ENCODE data around the gene CORO7.

The CORO7 gene

DNA sequence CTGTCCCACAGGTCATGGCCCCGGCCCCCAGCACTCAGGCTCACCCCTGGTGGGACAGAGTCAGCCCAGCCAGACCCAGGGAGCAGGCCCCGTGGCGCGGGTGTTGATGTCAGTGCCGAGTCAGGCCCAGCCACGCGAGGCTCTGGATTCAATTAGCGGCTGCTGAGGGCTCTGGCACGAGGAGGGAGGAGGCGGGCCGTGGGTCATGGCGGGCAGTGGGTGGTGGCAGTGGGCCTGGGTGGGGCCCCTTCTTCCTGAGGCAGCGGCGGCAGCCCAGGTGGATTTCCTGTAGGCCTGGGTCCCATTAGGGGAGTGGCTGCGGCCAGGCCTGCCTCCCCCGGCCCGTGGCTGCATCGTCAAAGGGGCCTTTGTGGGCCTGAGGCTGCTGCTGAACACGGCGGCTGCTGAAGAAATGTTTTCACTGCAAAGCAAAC lies 31.9 kb downstream of the CORO7 start:
- DNase-seq (ENCODE audit: low read depth, low spot score): no peak

DNA sequence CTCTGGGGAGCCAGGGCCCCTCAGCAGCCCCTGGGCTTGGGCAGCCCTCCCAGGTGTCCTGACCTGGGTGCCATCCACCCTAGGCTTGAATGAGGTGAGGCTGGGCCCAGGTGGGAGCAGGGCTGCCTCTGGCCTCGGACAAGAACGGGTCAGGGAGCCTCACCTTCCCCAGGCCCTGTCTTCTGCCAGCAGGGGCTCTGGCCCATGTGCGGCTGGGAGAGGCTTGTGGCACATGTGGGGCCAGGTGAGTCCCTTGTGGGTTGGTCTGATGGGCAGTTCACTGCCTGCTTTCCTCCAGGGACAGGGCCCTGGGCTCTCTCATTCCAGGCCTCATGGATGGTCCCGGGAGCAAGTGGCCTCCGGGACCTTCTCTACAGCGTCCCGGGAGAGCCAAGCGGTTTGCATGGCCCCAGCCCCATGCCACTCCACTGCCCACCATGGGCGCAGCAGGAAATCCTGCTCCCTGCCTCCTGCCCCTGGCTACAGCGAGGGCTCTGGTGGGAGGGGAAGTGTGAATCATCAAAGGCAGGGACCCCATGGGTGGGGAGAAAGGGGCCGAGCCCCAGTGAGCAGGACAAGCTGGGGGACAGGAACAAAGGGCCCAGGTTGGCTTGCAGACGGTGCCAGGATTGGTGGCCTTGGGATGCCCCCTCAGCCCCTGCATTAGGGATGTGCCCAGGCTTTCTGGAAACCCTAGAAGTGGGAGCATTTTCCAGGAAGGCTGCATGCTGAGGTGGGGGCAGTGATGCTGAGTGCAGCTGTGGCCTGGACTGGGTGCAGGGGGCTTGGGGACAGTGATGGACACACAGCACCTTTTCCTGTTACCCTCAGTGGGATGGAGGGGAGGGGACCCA lies 32.6 kb downstream of the CORO7 start:
- DNase-seq (ENCODE audit: low read depth, low spot score): no peak

DNA sequence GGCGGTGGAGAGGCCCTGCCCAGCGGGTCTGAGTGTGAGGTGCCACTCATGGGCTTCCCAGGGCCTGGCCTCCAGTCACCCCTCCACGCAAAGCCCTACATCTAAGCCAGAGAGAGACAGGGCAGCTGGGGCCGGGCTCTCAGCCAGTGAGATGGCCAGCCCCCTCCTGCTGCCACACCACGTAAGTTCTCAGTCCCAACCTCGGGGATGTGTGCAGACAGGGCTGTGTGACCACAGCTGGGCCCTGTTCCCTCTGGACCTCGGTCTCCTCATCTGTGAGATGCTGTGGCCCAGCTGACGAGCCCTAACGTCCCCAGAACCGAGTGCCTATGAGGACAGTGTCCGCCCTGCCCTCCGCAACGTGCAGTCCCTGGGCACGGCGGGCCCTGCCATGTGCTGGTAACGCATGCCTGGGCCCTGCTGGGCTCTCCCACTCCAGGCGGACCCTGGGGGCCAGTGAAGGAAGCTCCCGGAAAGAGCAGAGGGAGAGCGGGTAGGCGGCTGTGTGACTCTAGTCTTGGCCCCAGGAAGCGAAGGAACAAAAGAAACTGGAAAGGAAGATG lies 33.5 kb downstream of the CORO7 start:
- DNase-seq (ENCODE audit: low read depth, low spot score): no peak

DNA sequence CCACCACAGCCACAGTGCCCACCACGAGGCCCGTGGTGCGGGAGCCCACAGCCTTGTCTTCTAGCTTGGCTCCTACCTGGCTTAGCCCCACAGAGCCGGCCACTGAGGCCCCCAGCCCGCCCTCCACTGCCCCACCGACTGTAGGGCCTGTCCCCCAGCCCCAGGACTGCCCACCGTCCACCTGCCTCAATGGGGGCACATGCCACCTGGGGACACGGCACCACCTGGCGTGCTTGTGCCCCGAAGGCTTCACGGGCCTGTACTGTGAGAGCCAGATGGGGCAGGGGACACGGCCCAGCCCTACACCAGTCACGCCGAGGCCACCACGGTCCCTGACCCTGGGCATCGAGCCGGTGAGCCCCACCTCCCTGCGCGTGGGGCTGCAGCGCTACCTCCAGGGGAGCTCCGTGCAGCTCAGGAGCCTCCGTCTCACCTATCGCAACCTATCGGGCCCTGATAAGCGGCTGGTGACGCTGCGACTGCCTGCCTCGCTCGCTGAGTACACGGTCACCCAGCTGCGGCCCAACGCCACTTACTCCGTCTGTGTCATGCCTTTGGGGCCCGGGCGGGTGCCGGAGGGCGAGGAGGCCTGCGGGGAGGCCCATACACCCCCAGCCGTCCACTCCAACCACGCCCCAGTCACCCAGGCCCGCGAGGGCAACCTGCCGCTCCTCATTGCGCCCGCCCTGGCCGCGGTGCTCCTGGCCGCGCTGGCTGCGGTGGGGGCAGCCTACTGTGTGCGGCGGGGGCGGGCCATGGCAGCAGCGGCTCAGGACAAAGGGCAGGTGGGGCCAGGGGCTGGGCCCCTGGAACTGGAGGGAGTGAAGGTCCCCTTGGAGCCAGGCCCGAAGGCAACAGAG lies 34.2 kb downstream of the CORO7 start:
- no peak for DNase-seq (ENCODE audit: low read depth, low spot score)

DNA sequence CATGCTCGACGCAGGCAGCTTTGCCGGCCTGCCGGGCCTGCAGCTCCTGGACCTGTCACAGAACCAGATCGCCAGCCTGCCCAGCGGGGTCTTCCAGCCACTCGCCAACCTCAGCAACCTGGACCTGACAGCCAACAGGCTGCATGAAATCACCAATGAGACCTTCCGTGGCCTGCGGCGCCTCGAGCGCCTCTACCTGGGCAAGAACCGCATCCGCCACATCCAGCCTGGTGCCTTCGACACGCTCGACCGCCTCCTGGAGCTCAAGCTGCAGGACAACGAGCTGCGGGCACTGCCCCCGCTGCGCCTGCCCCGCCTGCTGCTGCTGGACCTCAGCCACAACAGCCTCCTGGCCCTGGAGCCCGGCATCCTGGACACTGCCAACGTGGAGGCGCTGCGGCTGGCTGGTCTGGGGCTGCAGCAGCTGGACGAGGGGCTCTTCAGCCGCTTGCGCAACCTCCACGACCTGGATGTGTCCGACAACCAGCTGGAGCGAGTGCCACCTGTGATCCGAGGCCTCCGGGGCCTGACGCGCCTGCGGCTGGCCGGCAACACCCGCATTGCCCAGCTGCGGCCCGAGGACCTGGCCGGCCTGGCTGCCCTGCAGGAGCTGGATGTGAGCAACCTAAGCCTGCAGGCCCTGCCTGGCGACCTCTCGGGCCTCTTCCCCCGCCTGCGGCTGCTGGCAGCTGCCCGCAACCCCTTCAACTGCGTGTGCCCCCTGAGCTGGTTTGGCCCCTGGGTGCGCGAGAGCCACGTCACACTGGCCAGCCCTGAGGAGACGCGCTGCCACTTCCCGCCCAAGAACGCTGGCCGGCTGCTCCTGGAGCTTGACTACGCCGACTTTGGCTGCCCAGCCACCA lies 35.1 kb downstream of the CORO7 start:
- DNase-seq (ENCODE audit: low read depth, low spot score): no peak

DNA sequence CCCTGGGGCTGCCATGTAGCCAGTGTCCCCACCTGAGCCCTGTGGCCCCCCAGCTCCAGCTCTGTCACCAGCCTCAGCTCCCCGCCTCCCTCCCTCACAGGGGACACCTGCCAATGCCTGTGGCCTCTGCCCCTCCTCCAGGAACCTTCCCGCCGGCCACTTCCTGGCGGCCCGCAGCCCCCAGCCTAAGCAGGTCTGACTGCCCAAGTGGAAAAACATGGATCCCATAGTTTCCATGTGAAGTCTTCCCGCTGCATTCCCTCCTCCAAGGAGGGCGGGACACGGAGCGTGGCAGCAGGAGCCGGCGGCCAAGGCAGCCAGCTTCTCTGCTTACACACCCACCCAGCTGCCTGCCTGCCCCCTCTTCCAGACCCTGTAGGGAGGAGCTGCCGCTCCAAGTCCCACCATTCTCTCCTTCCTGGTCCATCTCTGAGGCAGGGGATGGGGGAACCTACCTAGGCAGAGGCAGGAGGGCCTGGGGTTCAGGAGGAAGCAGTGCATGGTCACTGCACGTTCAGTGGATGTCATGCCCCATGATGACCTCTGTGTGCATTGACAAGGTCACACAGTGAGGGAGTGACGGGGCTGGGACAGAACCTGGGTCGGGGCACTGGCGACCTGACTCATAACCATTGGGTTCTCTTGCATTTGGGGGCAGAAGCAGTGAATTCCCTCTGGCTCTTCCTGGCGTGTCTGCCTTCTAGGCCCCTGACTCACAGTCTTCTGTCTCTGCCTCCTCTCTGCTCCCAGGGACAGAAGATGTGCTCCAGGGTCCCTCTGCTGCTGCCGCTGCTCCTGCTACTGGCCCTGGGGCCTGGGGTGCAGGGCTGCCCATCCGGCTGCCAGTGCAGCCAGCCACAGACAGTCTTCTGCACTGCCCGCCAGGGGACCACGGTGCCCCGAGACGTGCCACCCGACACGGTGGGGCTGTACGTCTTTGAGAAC lies 36.0 kb downstream of the CORO7 start:
- DNase-seq (ENCODE audit: low read depth, low spot score): no peak

DNA sequence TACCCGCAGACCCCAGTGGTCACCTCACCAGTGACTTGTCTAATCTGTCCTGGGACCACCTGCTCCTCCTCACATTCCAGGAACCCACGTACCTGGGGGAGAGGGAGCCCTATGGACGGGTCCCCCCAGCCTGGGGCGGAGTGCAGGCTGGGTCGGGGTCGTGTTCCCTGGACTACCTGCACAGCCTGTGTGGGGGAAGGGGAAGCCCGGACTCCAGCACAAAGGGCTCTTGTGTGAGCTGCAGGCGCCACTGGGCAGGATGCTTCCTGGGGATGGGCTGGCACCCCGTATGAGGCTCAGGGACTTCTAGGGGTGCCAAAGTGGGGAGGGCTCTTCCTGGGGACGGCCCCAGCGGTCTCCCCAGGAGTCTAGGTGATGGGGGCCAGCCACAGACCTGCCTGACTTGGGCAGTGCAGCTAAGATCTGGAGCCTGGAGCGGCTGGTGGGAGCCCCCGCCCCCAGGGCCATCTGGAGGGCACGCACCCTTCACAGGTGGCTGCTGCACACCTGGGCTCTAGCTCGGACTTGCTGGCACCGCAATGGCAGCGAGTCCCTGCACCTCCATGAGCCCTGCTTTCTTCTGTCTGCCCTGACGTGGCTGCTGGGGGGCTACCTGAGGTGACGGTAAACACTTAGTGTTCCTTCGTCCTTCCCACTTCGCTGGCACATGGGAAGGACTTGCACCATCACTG lies 37.3 kb downstream of the CORO7 start:
- DNase-seq (ENCODE audit: low read depth, low spot score): no peak

DNA sequence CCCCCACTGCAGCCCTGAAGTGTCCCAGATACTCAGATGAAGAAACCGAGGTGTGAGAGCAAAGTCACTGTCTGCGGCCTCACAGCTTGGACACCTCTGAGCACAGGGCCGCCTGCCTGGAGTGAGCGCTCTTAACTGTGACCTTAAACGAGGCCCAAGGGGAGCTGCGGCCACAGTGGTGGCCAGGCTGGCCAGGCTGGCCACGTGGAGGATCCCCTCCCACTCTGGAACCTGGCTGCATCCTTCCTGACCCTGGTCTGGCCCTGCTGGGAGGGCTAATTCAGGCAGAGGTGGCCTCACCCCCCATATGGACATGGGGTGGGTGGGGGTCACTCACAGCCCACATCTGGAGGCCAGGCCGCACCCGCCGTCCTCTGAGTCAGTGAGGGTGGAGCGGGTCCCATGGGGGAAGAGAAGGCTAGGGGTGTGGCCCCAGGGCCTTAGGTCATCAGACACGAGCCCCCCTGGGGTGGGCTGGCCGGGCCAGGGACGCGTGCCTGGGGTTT lies 38.2 kb downstream of the CORO7 start:
- DNase-seq (ENCODE audit: low read depth, low spot score): no peak

DNA sequence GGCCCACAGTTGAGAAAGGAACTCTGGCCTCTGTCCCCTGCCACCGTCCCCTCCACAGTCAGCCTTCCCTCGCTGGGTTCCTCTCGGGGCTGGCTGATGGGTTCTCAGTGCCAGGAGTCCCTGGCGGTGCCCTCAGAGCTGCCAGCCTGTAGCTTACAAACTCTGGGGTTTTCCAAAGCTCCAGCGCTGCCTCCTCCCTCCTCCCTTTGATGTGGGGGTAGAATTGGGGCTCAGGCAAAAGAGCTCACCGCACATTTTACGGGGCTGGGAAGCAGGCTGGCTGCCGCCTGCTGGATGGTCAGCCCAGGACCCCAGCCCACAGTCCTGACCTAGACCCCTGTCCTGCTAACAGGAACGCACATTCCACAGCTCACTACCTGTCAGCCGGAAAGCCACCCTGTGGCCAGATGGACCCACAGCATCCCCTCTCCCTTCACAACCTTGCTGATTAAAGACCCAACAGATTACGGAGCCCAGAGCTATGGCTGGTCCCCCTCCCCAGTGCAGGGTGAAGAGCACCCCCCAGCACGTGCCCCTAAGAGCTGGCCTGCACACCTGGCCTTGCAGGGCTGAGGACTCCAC lies 38.7 kb downstream of the CORO7 start:
- no peak for DNase-seq (ENCODE audit: low read depth, low spot score)

DNA sequence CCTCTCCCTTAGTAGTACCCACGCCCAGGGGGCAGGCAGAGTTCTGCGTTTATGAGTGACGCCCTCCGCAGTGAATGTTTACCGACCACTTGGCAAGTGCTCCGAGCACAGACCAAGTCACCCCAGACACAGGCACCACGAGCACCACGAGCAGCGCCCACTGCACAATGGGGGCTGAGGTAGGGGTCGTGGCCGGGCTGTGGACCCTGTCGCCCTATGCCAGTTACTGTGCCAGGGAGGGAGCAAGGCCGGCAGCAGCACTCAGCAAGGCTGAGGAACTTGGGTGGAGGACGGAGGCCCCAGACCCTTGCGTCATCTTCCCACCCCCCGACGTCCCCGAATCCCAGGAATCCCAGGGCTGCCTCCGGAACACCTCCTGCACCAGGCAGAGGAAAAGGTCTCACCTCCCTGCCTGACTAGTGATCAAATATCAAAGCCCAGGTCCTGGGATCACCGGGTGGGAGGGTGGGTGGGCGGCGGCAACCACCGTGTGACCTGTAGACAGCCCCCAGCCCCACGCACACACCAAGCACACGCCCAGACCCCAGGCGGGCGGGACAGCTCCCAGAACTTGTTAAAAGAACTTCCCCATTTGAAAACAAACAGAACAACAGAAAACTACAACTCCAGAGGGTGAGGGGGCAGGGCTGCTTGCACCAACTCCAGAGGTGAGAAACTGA lies 39.4 kb downstream of the CORO7 start:
- DNase-seq (ENCODE audit: low read depth, low spot score): no peak

DNA sequence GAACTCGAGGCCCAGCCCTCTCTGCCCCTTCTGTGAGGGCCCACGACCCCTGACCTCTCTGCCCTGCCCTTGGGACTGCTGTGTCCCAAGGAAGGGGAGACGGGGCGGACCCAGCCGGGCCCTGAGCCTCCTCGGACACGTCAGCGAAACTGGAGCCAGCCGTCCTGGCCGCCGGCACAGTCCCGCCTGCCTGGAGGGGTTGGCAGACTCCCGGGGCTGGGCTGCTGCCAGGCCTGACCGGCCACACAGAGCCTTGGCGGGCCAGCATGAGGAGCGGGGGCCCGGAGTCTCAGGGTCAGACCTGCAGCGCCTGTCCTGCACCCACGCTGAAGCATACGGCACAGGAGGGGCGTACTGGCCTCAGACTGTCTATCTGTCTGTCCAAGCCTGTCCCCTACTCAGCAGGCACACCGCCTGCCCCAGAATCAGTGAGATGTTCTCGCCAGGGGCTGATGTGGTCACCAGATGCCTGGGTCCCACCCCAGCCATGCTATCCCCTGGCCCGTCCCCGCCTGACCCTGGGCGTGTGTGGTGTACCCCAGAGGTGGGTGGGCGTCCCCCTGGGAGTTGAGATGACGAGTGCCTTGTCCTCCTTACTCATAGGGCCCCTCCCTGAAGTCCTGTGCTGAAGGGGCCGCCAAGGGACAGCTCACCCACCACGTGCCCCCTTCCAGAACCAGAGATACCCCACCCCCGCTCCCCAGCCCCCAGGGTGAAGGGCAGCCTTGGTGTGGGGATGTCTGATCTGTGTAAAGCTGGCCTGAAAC lies 40.1 kb downstream of the CORO7 start:
- DNase-seq (ENCODE audit: low read depth, low spot score): no peak

DNA sequence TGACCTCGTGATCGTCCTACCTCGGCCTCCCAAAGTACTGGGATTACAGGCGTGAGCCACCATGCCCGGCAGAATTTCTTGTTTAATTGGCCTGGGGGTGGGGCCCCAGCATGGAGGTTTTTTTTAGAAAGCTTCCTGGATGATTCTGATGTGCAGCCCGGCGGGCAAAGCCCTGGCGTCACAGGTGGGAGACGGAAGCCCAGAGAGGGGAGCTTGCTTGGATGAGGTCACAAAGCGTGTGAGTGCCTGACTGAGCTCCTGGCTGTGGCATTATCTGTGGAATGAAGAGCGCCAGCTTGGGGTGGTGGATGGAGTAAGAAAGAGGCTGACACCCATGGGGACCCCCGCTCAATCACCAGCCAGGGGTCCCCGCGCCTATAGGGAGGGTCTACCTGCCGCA lies 40.7 kb downstream of the CORO7 start:
- no peak for DNase-seq (ENCODE audit: low read depth, low spot score)

DNA sequence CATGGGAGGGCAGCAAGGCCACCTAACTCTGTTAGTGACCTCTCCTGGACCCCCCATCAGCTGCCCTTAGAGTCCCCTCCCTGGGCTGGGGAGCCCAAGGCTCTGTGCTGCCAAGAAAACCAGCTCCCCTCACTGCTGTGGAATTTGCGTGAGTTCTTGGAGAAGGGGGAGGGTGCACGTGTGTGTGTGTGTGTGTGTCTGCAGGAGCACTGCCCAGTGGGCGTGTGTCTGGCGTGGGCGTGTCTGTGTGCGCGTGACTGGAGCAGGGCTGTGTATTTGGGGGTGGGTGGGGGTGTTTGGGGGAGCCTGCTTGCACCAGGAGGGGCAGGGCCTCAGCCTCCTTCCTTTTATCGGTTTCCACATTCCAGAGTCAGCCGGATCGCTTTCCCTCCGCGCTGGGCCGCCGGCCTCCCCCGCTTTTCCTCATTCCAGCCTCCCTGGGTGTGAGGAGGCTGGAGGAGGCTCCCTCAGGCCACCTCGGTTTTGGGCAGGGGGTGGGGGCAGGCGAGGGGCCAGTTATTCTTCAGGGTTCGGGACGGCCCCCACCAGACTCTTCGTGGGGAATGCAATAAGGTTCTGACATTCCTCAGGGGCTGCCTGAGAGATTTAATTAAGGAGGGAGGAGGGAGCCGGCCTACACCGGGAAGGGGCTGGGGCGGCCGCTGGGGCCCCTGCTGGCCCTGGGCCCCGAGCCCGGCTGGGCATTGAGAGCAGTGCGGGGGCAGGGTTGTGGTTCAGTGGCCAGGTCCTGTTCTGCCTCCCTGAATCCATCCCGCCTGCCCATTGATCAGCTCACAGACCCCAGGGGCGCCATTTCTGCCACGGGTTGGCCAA lies 42.3 kb downstream of the CORO7 start:
- no peak for DNase-seq (ENCODE audit: low read depth, low spot score)

DNA sequence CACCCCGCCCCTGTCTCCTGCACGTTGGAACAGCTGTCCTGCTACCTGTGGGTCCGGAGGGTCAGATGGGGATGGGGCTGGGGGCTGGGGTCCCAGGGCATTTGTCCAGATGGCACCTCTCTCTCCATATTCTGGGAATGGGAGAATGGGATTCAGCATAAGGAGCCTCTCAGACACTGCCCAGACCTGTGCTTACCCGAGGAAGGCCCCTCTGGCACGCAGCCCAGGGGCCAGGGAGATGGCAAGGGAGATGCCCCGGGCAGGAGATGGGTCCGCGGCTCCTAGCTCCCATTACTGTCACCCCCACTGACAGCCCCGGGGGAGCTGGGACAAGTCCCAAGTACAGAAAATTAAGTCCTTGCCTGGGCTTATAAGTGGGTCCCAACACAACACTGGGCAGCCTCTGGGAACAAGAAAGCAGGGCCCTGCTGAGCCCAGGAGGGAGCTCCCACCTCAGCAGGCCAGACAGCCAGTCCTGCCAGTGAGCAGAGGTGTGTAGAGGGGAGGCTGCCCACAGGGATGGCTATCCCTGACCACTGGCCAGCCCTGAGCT lies 43.0 kb downstream of the CORO7 start:
- no peak for DNase-seq (ENCODE audit: low read depth, low spot score)

DNA sequence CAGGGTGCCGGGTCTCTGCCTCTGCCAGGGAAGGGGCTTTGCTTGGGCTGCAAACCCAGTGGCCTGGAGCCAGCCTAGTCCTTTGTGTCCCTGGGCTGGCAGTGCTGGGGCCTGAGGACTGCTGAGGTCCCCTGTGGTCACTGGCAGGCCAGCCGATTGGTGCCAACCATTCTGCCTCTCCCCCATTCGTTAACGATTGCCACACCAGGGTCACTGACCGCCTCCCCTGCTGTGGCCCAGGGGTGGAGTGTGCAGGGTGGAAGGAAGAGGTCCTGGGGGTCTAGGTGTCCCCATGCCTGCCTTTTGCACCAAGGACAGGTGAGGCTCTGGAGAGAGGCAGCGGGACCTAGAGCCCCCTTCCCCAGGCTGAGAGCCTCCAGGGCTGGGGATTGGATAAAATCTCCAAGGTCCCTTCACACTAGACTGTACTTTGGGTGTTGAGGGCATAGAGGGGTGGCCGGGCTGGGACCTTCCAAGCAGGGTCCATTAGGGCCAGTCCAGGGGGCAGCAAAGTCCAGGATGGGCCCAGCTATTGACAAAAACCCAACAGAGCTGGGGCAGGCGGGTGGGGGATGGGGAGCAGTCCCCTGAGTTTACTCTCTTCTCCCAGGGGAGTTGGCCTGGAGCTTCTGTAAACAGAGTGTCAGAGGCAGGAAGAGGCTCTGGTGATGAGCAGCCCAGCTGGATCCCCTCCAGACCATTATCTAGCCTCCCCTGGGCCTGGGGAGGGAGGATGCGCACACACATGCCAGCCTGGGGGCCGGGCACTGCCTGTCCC lies 43.6 kb downstream of the CORO7 start:
- no peak for DNase-seq (ENCODE audit: low read depth, low spot score)

All from brain pericyte (primary cell).